OCI-LY7 (cell line): ENCODE measurements around the gene FAM13A.

Experiments used
- CTCF ChIP-seq: fragments of 200-600 bp; sonication (generic); conservative IDR thresholded peaks from 2 replicates; pipeline ENCODE4 v1.5.1; 2014; ENCODE audit warnings: mild to moderate bottlenecking, antibody characterized with exemption, low read length, moderate library complexity, mixed read lengths
- EZH2phosphoT487 ChIP-seq: fragments of 200-600 bp; sonication (generic); IDR thresholded peaks from 2 replicates; pipeline ENCODE4 v1.6.1; 2018; ENCODE audit warnings: low read depth, borderline replicate concordance, mild to moderate bottlenecking, mixed run types, antibody characterized with exemption, low read length, moderate library complexity, mixed read lengths

DNA sequence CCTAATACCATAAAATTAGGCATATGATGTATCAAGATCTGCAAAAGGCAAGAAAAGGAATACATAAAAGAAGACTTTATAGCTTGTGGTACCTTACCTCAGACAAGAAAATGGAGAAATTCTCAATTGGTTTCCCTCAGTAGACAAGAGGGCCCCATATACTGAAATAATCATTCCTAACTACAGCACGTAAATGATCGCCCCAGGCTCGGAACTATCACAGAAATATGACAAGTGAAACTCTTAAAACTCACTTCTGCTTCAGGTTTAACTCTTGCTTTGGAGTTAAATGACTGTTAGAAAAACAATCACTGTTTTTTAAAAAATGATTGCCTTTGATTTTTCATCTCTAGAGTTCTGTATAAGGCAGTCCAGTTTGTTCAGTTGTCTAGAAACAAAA lies 320.7 kb downstream of the FAM13A start:
- TF ChIP-seq CTCF (no peak), EZH2phosphoT487 (no peak)
